Activated B cell treated with CpG ODN at 0.5 μM for 24 hours (primary cell): ENCODE data around the gene FAM53B. TPM values are rescaled to one million over a fixed set of nuclear protein-coding genes. Genes with fewer than 3 reads are reported as not detected.

Experiments
- ATAC-seq: fragments of 200-7000 bp; cut with Tn5 transposase; one replicate; pipeline ENCODE4 v1.10.0; 2021; ENCODE audit warnings: low read depth, mild to moderate bottlenecking, moderate library complexity
- CTCF ChIA-PET: fragments of 350-600 bp; sonication (Branson Sonifier 250); formaldehyde crosslinking; loops from one replicate; lab custom pipeline; 2021; ENCODE audit warnings: antibody characterized with exemption; lab: Charles Lee
- POLR2A ChIA-PET: fragments of 350-600 bp; sonication (Branson Sonifier 250); formaldehyde crosslinking; loops from one replicate; lab custom pipeline; 2021; ENCODE audit warnings: antibody characterized with exemption; lab: Charles Lee
- DNase-seq: peaks from one replicate; pipeline ENCODE4 v3.0.0; 2022
- H3K27ac Mint-ChIP-seq: one replicate; pipeline ENCODE4 v1.8.0; 2020; ENCODE audit warnings: mixed read lengths
- H3K27me3 Mint-ChIP-seq: one replicate; pipeline ENCODE4 v1.8.0; 2021; ENCODE audit warnings: mixed read lengths
- H3K36me3 Mint-ChIP-seq: one replicate; pipeline ENCODE4 v1.8.0; 2021; ENCODE audit warnings: low read depth, mixed read lengths
- H3K4me1 Mint-ChIP-seq: one replicate; pipeline ENCODE4 v1.8.0; 2021; ENCODE audit warnings: mixed read lengths
- H3K4me3 Mint-ChIP-seq: one replicate; pipeline ENCODE4 v1.8.0; 2020; ENCODE audit warnings: mild to moderate bottlenecking, mixed read lengths
- H3K9me3 Mint-ChIP-seq: one replicate; pipeline ENCODE4 v1.8.0; 2020; ENCODE audit warnings: mixed read lengths
- intact Hi-C: fragments of 100-400 bp; cut with micrococcal nuclease; formaldehyde crosslinking; loops from one replicate; pipeline ENCODE4 v1.15.1; 2024
- total RNA-seq: library from RNA; stranded (reverse); gene quantifications from 2 replicates; pipeline ENCODE4 v1.2.3, GENCODE V29; 2022
- TF ChIP-seq, protein P1 (sequence below): fragments of 200-600 bp; IDR thresholded peaks from one replicate; pipeline ENCODE4 v1.8.0; 2022; ENCODE audit warnings: antibody characterized with exemption, mild to moderate bottlenecking

FAM53B gene
- total RNA-seq, 1 donor from 2014 or later: 73.9 TPM

DNA sequence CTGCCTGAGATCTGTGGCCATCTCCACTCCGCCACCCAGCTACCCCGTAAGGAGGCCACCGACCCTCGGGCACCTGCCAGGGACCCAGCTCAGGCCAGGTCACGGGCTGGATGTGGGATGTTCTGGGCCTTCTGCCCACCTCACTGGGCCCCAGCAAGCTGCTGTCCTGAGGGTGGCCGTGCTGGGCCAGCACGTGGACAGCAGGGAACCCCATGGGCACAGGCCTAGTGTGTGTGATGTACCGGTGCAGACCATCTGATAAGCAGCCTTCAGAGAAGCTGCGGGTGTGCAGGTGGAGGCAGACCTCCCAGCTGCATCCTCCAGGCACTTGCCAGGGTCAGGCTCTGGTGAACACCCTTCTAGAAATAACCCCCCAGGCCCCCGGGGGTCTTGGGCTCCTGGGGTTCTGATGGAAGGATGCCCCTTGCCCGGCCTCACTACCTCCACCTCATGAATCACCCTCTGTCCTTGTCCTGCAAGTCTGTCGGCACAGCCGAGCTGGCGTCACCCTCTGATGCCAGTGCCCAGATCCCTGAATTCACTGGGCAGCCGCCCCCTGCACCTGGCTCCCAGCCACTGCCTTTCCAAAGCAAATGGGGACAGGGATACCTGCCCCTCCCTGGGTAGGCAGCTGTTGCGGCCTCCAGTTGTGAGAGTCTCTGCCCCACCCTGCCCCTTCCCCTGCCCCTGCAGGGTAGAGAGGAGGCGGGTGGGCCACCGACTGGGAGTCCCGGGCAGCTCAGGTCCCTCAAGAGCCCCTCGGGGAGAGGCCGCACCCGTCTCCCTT is 139.8 kb downstream of the FAM53B start:
- ATAC-seq (no peak), DNase-seq (peak; percentile 23)
- Mint-ChIP-seq H3K27me3 (no peaks in the 10 kb centered on the region), H3K27ac (peak overlapping the region; percentile 63), H3K36me3 (no peaks in the 10 kb centered on the region), H3K9me3 (no peaks in the 10 kb centered on the region), H3K4me3 (peak overlapping the region; percentile 19), H3K4me1 (peaks cover 88% of the 10 kb centered on the region)
- intact Hi-C loops: loop anchor here (5.0 to 10.0 kb wide), 2 partner anchors 188 to 510 kb away; partner anchors contain the start of genes CHST15 and EEF1AKMT2
- TF ChIP-seq, protein P1, sequence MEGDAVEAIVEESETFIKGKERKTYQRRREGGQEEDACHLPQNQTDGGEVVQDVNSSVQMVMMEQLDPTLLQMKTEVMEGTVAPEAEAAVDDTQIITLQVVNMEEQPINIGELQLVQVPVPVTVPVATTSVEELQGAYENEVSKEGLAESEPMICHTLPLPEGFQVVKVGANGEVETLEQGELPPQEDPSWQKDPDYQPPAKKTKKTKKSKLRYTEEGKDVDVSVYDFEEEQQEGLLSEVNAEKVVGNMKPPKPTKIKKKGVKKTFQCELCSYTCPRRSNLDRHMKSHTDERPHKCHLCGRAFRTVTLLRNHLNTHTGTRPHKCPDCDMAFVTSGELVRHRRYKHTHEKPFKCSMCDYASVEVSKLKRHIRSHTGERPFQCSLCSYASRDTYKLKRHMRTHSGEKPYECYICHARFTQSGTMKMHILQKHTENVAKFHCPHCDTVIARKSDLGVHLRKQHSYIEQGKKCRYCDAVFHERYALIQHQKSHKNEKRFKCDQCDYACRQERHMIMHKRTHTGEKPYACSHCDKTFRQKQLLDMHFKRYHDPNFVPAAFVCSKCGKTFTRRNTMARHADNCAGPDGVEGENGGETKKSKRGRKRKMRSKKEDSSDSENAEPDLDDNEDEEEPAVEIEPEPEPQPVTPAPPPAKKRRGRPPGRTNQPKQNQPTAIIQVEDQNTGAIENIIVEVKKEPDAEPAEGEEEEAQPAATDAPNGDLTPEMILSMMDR: no peak
- ChIA-PET CTCF (interaction anchor here (1.0 to 1.3 kb wide), 5 partner anchors 7 to 137 kb away, joined by 3 to 4 read pairs (median 4); no protein-coding TSS in a partner anchor), POLR2A (interaction anchor here (0.6 to 10.6 kb wide), 12 partner anchors 8 to 137 kb away, joined by 3 to 207 read pairs (median 8); no protein-coding TSS in a partner anchor)

DNA sequence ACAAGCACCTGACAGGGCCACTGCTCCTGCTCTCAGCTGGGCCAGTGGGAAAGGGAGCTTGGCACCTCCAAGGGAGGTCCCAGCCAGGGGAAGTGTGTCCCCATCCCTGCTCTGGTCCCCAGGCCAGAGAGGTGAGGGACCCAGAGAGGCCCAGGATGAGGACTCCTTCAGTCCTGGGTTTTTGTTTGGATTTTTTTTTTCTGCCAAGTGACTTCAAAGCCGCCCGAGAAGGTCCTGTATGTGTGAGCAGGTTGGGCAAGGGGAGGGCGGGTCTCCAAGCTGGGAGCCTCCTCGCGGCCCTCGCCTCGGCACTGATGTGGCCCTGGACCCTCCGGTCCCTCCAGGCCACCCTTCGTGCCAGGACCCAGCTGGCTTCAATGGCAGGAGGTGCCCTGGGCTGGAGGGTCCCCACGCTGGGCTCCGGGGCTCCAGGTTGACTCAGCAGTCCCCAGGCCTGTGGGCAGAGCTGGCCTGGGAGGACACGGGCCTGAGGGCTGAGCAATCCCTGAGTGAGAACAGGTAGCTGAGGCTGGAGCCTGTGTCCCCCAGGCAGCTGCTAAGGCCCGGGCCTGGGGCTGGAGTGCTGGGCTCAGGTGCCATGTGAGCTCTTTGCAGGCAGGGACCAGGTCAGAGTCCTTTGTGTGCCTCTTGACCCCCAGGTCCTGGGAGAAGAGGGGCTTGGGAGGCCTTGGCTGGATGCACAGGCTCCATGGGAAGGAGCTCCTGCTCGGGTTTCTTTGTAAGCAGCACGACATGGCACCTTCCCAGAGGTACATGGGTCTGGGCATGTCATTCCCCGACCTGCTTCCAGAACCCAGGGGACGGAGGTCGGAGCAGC is 140.6 kb downstream of the FAM53B start:
- H3K4me1 Mint-ChIP-seq: peaks cover 96% of the 10 kb centered on the region
- DNase-seq (peak; percentile 18), ATAC-seq (no peak)
- H3K9me3 Mint-ChIP-seq: no peaks in the 10 kb centered on the region
- CTCF ChIA-PET: interaction anchor here (1.0 to 2.6 kb wide), 6 partner anchors 8 to 138 kb away, joined by 3 to 14 read pairs (median 4); no protein-coding TSS in a partner anchor
- intact Hi-C loops: loop anchor here (5.0 to 10.0 kb wide), 2 partner anchors 189 to 509 kb away; partner anchors contain the start of genes CHST15 and EEF1AKMT2
- TF ChIP-seq, protein P1: no peak
- H3K36me3 Mint-ChIP-seq: no peaks in the 10 kb centered on the region
- H3K27me3 Mint-ChIP-seq: no peaks in the 10 kb centered on the region
- no peak overlapping the region for H3K4me3 Mint-ChIP-seq
- peak overlapping the region; percentile 94 for H3K27ac Mint-ChIP-seq
- POLR2A ChIA-PET: interaction anchor here (0.6 to 10.6 kb wide), 15 partner anchors 9 to 137 kb away, joined by 3 to 207 read pairs (median 5); no protein-coding TSS in a partner anchor

DNA sequence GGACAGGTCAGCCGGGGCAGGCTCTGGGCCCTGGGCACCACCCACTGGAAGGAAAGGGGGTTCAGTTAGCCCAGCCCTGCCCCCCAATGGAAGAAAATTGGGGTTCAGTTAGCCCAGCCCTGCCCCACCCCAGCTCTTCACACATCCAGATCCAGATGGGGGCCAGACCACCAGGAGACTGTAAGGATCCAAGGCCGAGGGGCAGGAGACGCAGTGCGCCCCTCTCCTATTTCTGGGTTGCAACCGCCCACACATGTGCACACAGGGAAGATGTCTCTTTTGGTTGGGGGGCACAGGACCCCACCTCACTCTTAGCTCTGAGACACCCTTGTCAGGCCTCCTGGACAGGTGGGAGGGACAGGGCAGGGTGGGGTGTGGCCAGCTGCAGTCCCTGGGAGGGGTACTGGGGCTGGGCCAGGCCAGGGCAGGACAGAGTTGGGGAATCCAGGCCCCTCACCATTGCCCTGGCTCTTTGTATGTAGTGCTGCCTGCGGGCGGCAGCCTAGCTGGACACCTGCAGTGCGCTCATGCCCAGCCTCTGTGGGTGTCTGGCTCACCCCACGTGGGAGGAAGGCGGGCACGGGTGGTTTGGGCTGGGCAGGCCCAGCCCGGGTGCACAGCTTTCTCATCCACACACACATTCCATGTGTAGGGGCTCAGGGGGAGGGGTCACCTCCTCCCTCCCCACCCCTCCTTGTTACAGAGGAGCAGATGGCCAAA is 141.4 kb downstream of the FAM53B start:
- H3K36me3 Mint-ChIP-seq: no peaks in the 10 kb centered on the region
- peak overlapping the region; percentile 94 for H3K27ac Mint-ChIP-seq
- H3K27me3 Mint-ChIP-seq: no peaks in the 10 kb centered on the region
- ATAC-seq (no peak), DNase-seq (peak; percentile 23)
- peaks cover 97% of the 10 kb centered on the region for H3K4me1 Mint-ChIP-seq
- H3K9me3 Mint-ChIP-seq: no peaks in the 10 kb centered on the region
- H3K4me3 Mint-ChIP-seq: no peak overlapping the region
- TF ChIP-seq, protein P1: no peak
- POLR2A ChIA-PET: interaction anchor here (0.7 to 10.6 kb wide), 16 partner anchors 9 to 138 kb away, joined by 3 to 207 read pairs (median 5); no protein-coding TSS in a partner anchor
- intact Hi-C loops: loop anchor here (5.0 to 10.0 kb wide), 2 partner anchors 189 to 508 kb away; partner anchors contain the start of genes CHST15 and EEF1AKMT2
- CTCF ChIA-PET: interaction anchor here (1.3 to 2.6 kb wide), 2 partner anchors 68 to 138 kb away, joined by 4 to 14 read pairs; no protein-coding TSS in a partner anchor

DNA sequence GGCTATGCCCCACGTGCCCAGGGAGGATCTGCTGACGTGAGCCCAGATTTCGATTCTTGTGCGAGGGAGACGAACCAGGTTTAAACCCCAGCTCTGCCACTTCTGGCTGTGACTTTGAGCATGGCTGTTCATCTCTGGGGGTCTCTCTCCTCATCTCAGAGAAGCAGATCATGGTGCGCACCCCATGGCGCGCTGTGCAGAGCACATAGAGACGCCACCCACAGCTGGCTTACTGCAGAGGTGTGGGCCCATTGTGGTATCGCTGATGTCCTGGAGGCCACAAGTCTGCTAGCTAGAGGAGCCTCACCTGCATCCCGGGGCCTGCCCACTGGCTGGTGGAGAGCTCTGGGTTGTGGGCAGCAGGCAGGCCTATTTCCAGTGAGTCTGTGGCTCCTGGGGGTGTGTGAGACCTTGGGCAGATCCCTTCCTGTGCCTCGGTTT is 142.0 kb downstream of the FAM53B start:
- H3K4me1 Mint-ChIP-seq: peaks cover 97% of the 10 kb centered on the region
- no peaks in the 10 kb centered on the region for H3K36me3 Mint-ChIP-seq
- no peak for DNase-seq
- TF ChIP-seq, protein P1: no peak
- H3K9me3 Mint-ChIP-seq: no peaks in the 10 kb centered on the region
- ATAC-seq: peak; percentile 2
- H3K4me3 Mint-ChIP-seq: peak overlapping the region; percentile 70
- peak overlapping the region; percentile 94 for H3K27ac Mint-ChIP-seq
- intact Hi-C loops: loop anchor here (5.0 to 10.0 kb wide), 2 partner anchors 190 to 507 kb away; partner anchors contain the start of genes CHST15 and EEF1AKMT2
- ChIA-PET POLR2A (interaction anchor here (0.8 to 10.6 kb wide), 25 partner anchors 11 to 142 kb away, joined by 3 to 207 read pairs (median 6); partner anchors contain the start of gene FAM53B), CTCF (interaction anchor here (1.0 to 2.6 kb wide), 4 partner anchors 64 to 139 kb away, joined by 3 to 14 read pairs (median 5); no protein-coding TSS in a partner anchor)
- no peaks in the 10 kb centered on the region for H3K27me3 Mint-ChIP-seq
